ENCODE measurements around the gene YTHDF2.
A peak's percentile ranks its signal among the peaks of the same experiment; 100 is the strongest.

The YTHDF2 gene

GRCh38 chr1:28756846-28757245 lies 20.1 kb downstream of the YTHDF2 start:
- TF ChIP-seq ZNF654 (tag by site-specific recombination; IDR thresholded peaks at IDR 0.05; ENCODE audit: low read depth) (0 out of 2 replicates have a peak, but pooled peaks have one; percentile 12), ZNF350 (tag by site-specific recombination; IDR thresholded peaks at IDR 0.05) (no peak)
- H3K4me3 ChIP-seq (ENCODE audit: low read depth, low read length), result no peak overlapping the region
- ChIA-PET POLR2A (interaction anchor here (1.1 kb wide), 1 partner anchor 108 kb away, joined by 3 read pairs; the partner anchor contains the start of gene RNU11), CTCF (interaction anchor here (0.6 to 2.0 kb wide), 5 partner anchors 9 to 120 kb away, joined by 3 to 9 read pairs (median 5); partner anchors contain the start of gene YTHDF2)
- H3K27ac ChIP-seq (ENCODE audit: extremely low read depth, low read depth, low read length), result no peak overlapping the region
- H3K4me1 ChIP-seq (ENCODE audit: control insufficient read depth, insufficient read depth, low read length), result 0 out of 2 replicates have a peak, but pooled peaks cover 2% of the 10 kb centered on the region
- peaks cover 15 to 81% of the 10 kb centered on the region in 2 experiments; a peak in 2 of 3 replicates for H3K36me3 ChIP-seq (ENCODE audit: control insufficient read depth in 2 of 2, insufficient read depth in 1 of 2, low read length in 2 of 2)
- H3K9me3 ChIP-seq (ENCODE audit: control insufficient read depth, insufficient read depth, low read depth, low read length), result no peaks in the 10 kb centered on the region

GRCh38 chr1:28758420-28758819 lies 21.7 kb downstream of the YTHDF2 start:
- H3K36me3 ChIP-seq (ENCODE audit: control insufficient read depth in 2 of 2, insufficient read depth in 1 of 2, low read length in 2 of 2), result peaks cover 20 to 68% of the 10 kb centered on the region in 2 experiments; a peak in 2 of 3 replicates
- CTCF ChIA-PET, result interaction anchor here (0.7 kb wide), 1 partner anchor 12 kb away, joined by 4 read pairs; no protein-coding TSS in a partner anchor
- no peak overlapping the region for H3K27ac ChIP-seq (ENCODE audit: extremely low read depth, low read depth, low read length)
- 0 out of 2 replicates have a peak, but pooled peaks cover 2% of the 10 kb centered on the region for H3K4me1 ChIP-seq (ENCODE audit: control insufficient read depth, insufficient read depth, low read length)
- POLR2A ChIA-PET, result no interaction called here
- TF ChIP-seq ZNF600 (tag by site-specific recombination; IDR thresholded peaks at IDR 0.05), result peak; percentile 29; the same call in 1 of the 2 replicates
- TF ChIP-seq SCRT2 (tag by site-specific recombination; IDR thresholded peaks at IDR 0.05), result peak; percentile 78
- no peak for TF ChIP-seq ZNF19 (tag by site-specific recombination; IDR thresholded peaks at IDR 0.05; ENCODE audit: low read depth)
- no peaks in the 10 kb centered on the region for H3K9me3 ChIP-seq (ENCODE audit: control insufficient read depth, insufficient read depth, low read depth, low read length)
- H3K4me3 ChIP-seq (ENCODE audit: low read depth, low read length), result no peak overlapping the region

GRCh38 chr1:28759257-28759656 lies 22.5 kb downstream of the YTHDF2 start:
- POLR2A ChIA-PET, result interaction anchor here (1.1 kb wide), 1 partner anchor 111 kb away, joined by 8 read pairs; the partner anchor contains the start of gene RNU11
- Histone ChIP-seq H3K36me3 (ENCODE audit: control insufficient read depth in 2 of 2, insufficient read depth in 1 of 2, low read length in 2 of 2) (peaks cover 20 to 61% of the 10 kb centered on the region in 2 experiments; a peak in 2 of 3 replicates), H3K4me1 (ENCODE audit: control insufficient read depth, insufficient read depth, low read length) (no peaks in the 10 kb centered on the region), H3K27ac (ENCODE audit: extremely low read depth, low read depth, low read length) (no peak overlapping the region), H3K9me3 (ENCODE audit: control insufficient read depth, insufficient read depth, low read depth, low read length) (no peaks in the 10 kb centered on the region), H3K4me3 (ENCODE audit: low read depth, low read length) (no peak overlapping the region)
- TF ChIP-seq ZNF112 (tag by site-specific recombination; IDR thresholded peaks at IDR 0.05) (no peak), ZNF214 (tag by site-specific recombination; IDR thresholded peaks at IDR 0.05; ENCODE audit: borderline replicate concordance) (no peak), ZNF610 (tag by site-specific recombination; IDR thresholded peaks at IDR 0.05; ENCODE audit: borderline replicate concordance) (no peak), ZNF19 (tag by site-specific recombination; IDR thresholded peaks at IDR 0.05; ENCODE audit: low read depth) (no peak), ZNF513 (tag by site-specific recombination; IDR thresholded peaks at IDR 0.05) (no peak), ZNF266 (tag by site-specific recombination; IDR thresholded peaks at IDR 0.05; ENCODE audit: low read depth) (no peak), ZNF843 (tag by site-specific recombination; IDR thresholded peaks at IDR 0.05) (no peak), ZNF558 (tag by site-specific recombination; IDR thresholded peaks at IDR 0.05) (no peak), ZNF692 (tag by site-specific recombination; IDR thresholded peaks at IDR 0.05) (no peak), HOXC10 (CRISPR knock-in tag; IDR thresholded peaks at IDR 0.05) (no peak), REST (tag by site-specific recombination; IDR thresholded peaks at IDR 0.05) (no peak), ZNF26 (tag by site-specific recombination; IDR thresholded peaks at IDR 0.05) (no peak), TCF7L2 (IDR thresholded peaks at IDR 0.05; ENCODE audit: borderline replicate concordance, low read depth, low read length) (no peak), ZNF174 (tag by site-specific recombination; IDR thresholded peaks at IDR 0.05) (no peak), ZXDB (tag by site-specific recombination; IDR thresholded peaks at IDR 0.05) (no peak), KLF8 (tag by site-specific recombination; IDR thresholded peaks at IDR 0.05) (no peak), KLF10 (tag by site-specific recombination; IDR thresholded peaks at IDR 0.05) (no peak), SALL2 (tag by site-specific recombination; IDR thresholded peaks at IDR 0.05; ENCODE audit: borderline replicate concordance) (no peak), BCL11B (tag by site-specific recombination; IDR thresholded peaks at IDR 0.05; ENCODE audit: low read depth) (no peak)
- CTCF ChIA-PET, result interaction anchor here (0.7 kb wide), 1 partner anchor 23 kb away, joined by 4 read pairs; no protein-coding TSS in a partner anchor
